ENCODE results near the gene PALLD.

The PALLD gene

GRCh38 chr4:168769837-168770236 is 273.0 kb downstream of the PALLD start:
- DNase-seq, result no peak

- no peak for DNase-seq
These were observed 274.4 kb downstream of the PALLD start for GRCh38 chr4:168771251-168771650.

- DNase-seq, result no peak
These were observed 276.7 kb downstream of the PALLD start for GRCh38 chr4:168773388-168774195.

GRCh38 chr4:168776382-168776781 is 279.5 kb downstream of the PALLD start:
- DNase-seq, result no peak

GRCh38 chr4:168777277-168777965 is 280.6 kb downstream of the PALLD start:
- no peak for DNase-seq

GRCh38 chr4:168781341-168781740 is 284.5 kb downstream of the PALLD start:
- DNase-seq, result no peak

- no peak for DNase-seq
These were observed 285.1 kb downstream of the PALLD start for GRCh38 chr4:168781926-168782325.

GRCh38 chr4:168782439-168782838 is 285.6 kb downstream of the PALLD start:
- no peak for DNase-seq

- DNase-seq, result no peak
These were observed 288.1 kb downstream of the PALLD start for GRCh38 chr4:168784786-168785461.

- no peak for DNase-seq
These were observed 290.5 kb downstream of the PALLD start for GRCh38 chr4:168787334-168787733.

GRCh38 chr4:168787801-168788595 is 291.1 kb downstream of the PALLD start:
- DNase-seq, result no peak

- DNase-seq, result no peak
These were observed 294.0 kb downstream of the PALLD start for GRCh38 chr4:168790898-168791297.

- DNase-seq, result no peak
These were observed 294.5 kb downstream of the PALLD start for GRCh38 chr4:168791376-168791775.

GRCh38 chr4:168793542-168793941 is 296.7 kb downstream of the PALLD start:
- no peak for DNase-seq

- DNase-seq, result no peak
These were observed 297.3 kb downstream of the PALLD start for GRCh38 chr4:168794092-168794707.

- DNase-seq, result no peak
These were observed 298.0 kb downstream of the PALLD start for GRCh38 chr4:168794881-168795280.

- DNase-seq, result no peak
These were observed 298.5 kb downstream of the PALLD start for GRCh38 chr4:168795346-168795745.

GRCh38 chr4:168796362-168797106 is 299.7 kb downstream of the PALLD start:
- DNase-seq, result no peak

GRCh38 chr4:168797194-168797593 is 300.3 kb downstream of the PALLD start:
- DNase-seq, result no peak

- no peak for DNase-seq
These were observed 301.0 kb downstream of the PALLD start for GRCh38 chr4:168797738-168798375.

GRCh38 chr4:168800926-168801325 is 304.1 kb downstream of the PALLD start:
- DNase-seq, result no peak
